Tibial nerve (tissue), 4 donors: ENCODE results near the gene NRBF2. TPM values are rescaled to one million over a fixed set of nuclear protein-coding genes. Genes with fewer than 3 reads are reported as not detected.

Experiments used
- DNase-seq, 2 donors: peaks; one replicate each; pipeline ENCODE4 v3.0.0-alpha.2; 2019; ENCODE audit warnings: low spot score in 2 of 2
- H3K27ac ChIP-seq, 4 donors: fragments of 200-600 bp; sonication (generic) in 3 of 4; one replicate each; pipeline ENCODE4 v1.5.1; 2017 to 2019; ENCODE audit warnings: mild to moderate bottlenecking in 1 of 4
- H3K27me3 ChIP-seq, 2 donors: fragments of 200-600 bp; sonication (generic) in 1 of 2; one replicate each; pipeline versions ENCODE4 v1.5.1 to v1.6.0; 2017 to 2019
- H3K36me3 ChIP-seq, 3 donors: fragments of 200-600 bp; sonication (generic); one replicate each; pipeline ENCODE4 v1.5.1; 2018 to 2019
- H3K4me1 ChIP-seq, 4 donors: fragments of 200-600 bp; sonication (generic) in 3 of 4; one replicate each; pipeline ENCODE4 v1.5.1; 2017 to 2019
- H3K4me3 ChIP-seq, 4 donors: fragments of 200-600 bp; sonication (generic) in 3 of 4; one replicate each; pipeline ENCODE4 v1.5.1; 2017 to 2019; ENCODE audit warnings: mild to moderate bottlenecking in 1 of 4, moderate library complexity in 1 of 4
- H3K9me3 ChIP-seq, 4 donors: fragments of 200-600 bp; sonication (generic) in 3 of 4; one replicate each; pipeline ENCODE4 v1.5.1; 2017 to 2019
- EP300 ChIP-seq, 2 donors: sonication (generic); formaldehyde crosslinking; IDR thresholded peaks; one replicate each; pipeline ENCODE4 v1.6.1; 2017; ENCODE audit warnings: antibody characterized with exemption in 2 of 2, mild to moderate bottlenecking in 1 of 2
- POLR2A ChIP-seq, 2 donors: fragments of 450-650 bp; IDR thresholded peaks; one replicate each; pipeline ENCODE4 v1.6.1; 2017; ENCODE audit warnings: antibody characterized with exemption in 2 of 2, mild to moderate bottlenecking in 2 of 2, moderate library complexity in 2 of 2
- WGBS, 2 donors: methylation state at CpG; one replicate each; pipeline ENCODE4 v1.1.5; 2018; 5-methylcytosine and 5-hydroxymethylcytosine counted together
- total RNA-seq, 4 donors: library from RNA; depleted of rRNA; stranded (reverse); fragments of >200 nt; gene quantifications; one replicate each; pipeline ENCODE4 v1.1.0, GENCODE V29; 2016
- TF ChIP-seq, protein P1 (sequence below), 5 experiments: fragments of 200-600 bp in 3 of 5; fragments of 450-650 bp in 2 of 5; sonication (generic) in 3 of 5; IDR thresholded peaks; one replicate each; pipeline ENCODE4 v1.5.1; 2016 to 2019; ENCODE audit warnings: antibody characterized with exemption in 5 of 5, mild to moderate bottlenecking in 3 of 5, moderate library complexity in 2 of 5

The NRBF2 gene
- total RNA-seq, 4 donors from 2014 or later = 9.6 to 12.7 (median 12.4) TPM

DNA sequence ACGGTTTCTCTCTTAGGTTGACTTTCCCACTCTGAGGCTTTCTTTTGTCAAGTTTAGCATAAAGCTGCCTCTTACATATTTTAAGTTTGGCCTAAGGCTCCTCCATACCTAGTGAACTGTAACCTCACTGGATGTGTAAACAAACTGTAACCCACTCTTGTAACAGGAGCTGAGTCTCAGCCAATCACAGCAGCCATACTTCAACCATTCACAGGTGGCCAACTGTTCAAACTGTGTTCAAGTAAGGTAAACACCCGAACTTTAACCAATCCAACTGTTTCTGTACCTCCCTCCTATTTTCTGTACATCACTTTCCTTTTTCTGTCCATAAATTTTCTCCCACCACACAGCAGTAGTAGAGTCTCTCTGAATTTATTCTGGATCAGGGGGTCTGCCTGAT is 7.7 kb upstream of the NRBF2 start:
- DNase-seq = no peak
- Histone ChIP-seq H3K27ac (no peak overlapping the region), H3K27me3 (no peaks in the 10 kb centered on the region), H3K9me3 (no peaks in the 10 kb centered on the region), H3K4me3 (no peak overlapping the region), H3K4me1 (no peaks in the 10 kb centered on the region), H3K36me3 (no peaks in the 10 kb centered on the region)
- WGBS, 2 donors = 81% methylated on average over 2 of the region's 2 CpGs
- TF ChIP-seq POLR2A (IDR thresholded peaks at IDR 0.05) = no peak
- no peak for TF ChIP-seq EP300 (IDR thresholded peaks at IDR 0.05)
- TF ChIP-seq, protein P1, sequence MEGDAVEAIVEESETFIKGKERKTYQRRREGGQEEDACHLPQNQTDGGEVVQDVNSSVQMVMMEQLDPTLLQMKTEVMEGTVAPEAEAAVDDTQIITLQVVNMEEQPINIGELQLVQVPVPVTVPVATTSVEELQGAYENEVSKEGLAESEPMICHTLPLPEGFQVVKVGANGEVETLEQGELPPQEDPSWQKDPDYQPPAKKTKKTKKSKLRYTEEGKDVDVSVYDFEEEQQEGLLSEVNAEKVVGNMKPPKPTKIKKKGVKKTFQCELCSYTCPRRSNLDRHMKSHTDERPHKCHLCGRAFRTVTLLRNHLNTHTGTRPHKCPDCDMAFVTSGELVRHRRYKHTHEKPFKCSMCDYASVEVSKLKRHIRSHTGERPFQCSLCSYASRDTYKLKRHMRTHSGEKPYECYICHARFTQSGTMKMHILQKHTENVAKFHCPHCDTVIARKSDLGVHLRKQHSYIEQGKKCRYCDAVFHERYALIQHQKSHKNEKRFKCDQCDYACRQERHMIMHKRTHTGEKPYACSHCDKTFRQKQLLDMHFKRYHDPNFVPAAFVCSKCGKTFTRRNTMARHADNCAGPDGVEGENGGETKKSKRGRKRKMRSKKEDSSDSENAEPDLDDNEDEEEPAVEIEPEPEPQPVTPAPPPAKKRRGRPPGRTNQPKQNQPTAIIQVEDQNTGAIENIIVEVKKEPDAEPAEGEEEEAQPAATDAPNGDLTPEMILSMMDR (IDR thresholded peaks at IDR 0.05) = no peak

DNA sequence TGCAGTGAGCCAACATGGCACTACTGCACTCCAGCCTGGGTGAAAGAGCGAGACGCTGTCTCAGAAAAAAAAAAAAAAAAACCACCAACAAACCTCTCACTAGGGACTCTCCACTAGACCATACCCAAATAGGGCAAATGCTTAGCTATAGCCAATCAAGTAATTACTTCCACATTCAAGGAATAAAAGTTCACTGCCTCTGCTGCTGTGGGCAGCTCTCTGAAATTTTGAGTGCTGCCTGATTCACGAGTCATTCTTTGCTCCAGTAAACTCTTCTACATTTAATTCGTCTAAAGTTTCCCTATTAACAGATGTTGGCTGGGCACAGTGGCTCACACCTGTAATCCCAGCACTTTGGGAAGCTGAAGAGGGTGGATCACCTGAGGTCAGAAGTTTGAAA is 4.7 kb upstream of the NRBF2 start:
- Histone ChIP-seq H3K36me3 (no peaks in the 10 kb centered on the region), H3K9me3 (no peaks in the 10 kb centered on the region), H3K27ac (no peak overlapping the region), H3K4me1 (no peaks in the 10 kb centered on the region), H3K27me3 (no peaks in the 10 kb centered on the region), H3K4me3 (no peak overlapping the region)
- WGBS, 2 donors = 66 to 67% methylated on average over 4 of the region's 4 CpGs
- TF ChIP-seq POLR2A (IDR thresholded peaks at IDR 0.05) (no peak), EP300 (IDR thresholded peaks at IDR 0.05) (no peak)
- TF ChIP-seq, protein P1 (IDR thresholded peaks at IDR 0.05) = no peak
- DNase-seq = no peak

DNA sequence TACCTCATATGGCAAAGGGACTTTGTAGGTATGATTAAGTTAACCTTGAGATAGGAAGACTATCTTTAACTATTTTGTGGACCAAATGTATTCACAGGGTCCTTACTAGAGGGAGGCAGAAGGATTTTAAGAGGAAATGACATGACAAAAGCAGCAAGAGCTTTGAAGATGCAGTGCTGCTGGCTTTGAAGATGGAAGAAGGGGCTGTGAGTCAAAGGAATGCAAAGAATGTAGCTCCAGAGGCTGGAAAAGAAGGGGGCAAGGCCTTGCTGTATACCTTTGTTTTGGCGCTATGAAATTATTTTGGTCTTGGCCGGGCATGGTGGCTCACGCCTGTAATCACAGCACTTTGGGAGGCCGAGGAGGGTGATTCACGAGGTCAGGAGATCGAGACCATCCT is 3.2 kb upstream of the NRBF2 start:
- Histone ChIP-seq H3K4me3 (no peak overlapping the region), H3K36me3 (no peaks in the 10 kb centered on the region), H3K4me1 (peaks cover 0 to 12% (median 9%) of the 10 kb centered on the region in 4 donors), H3K27me3 (no peaks in the 10 kb centered on the region), H3K9me3 (no peaks in the 10 kb centered on the region), H3K27ac (no peak overlapping the region)
- 67 to 71% methylated on average over 6 of the region's 6 CpGs for WGBS, 2 donors
- TF ChIP-seq, protein P1 (IDR thresholded peaks at IDR 0.05) = no peak
- DNase-seq = no peak

DNA sequence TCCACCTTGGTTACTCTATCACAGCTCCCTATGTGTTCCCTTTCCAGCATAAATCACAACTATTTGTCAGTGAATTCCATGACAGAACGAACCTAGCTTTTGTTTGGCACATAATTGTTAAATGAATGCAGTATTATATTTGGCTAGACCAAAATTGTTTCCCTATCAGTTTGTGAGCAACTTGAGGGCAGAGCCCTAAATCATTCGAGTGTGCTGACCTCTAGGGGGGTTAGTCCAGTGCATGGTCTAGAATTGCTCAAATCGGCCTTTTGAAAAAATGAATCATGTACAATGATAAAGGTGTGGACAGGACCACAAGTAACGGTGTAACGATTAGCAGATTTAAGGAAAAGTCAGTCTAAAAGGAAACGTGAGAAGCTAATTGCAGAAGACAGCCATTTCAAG is 475 bp upstream of the NRBF2 start:
- no peaks in the 10 kb centered on the region for H3K9me3 ChIP-seq
- TF ChIP-seq EP300 (IDR thresholded peaks at IDR 0.05) (no peak), POLR2A (IDR thresholded peaks at IDR 0.05) (no peak)
- TF ChIP-seq, protein P1 (IDR thresholded peaks at IDR 0.05) = no peak
- H3K4me3 ChIP-seq = peak overlapping the region; percentile 79 to 90 (median 85)
- H3K4me1 ChIP-seq = peaks cover 0 to 27% (median 16%) of the 10 kb centered on the region in 4 donors
- H3K27ac ChIP-seq = peak overlapping the region; percentile 81 to 95 (median 91)
- DNase-seq = no peak
- no peaks in the 10 kb centered on the region for H3K36me3 ChIP-seq
- 62 to 64% methylated on average over 6 of the region's 6 CpGs for WGBS, 2 donors
- no peaks in the 10 kb centered on the region for H3K27me3 ChIP-seq

DNA sequence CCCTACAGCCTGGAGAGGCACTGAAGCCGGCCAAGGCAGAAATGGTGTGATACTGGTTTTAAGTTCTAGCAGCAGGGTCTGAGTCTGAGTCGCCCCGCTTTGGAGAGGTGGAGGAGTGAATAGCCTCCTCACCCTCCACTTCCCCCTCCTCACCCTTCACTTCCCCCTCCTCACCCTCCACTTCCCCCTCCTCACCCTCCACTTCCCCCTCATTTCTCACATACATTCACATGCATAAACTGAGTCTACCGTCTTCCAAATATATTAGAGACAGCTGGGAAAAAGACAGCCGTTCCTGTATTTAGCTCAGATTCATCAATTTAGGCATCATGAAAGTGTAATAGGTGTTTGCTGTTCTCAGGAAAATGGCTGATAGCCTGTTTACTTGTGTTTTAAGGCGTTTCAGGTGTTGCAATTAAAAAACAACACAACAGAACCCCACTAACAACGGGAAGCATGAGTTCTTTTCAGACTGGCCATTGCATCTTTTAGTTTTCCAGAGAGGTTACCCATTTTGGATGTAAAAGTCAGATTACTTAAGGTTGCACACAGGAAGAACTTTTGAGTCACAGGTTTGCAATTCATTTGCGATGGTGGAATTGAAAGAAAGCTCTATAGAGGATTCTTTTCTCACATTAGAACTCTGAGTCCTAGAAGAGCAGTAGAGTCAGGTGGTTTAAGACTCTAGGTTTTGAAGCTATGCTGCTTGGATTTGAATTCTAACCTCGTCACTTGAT is 861 bp downstream of the NRBF2 start:
- TF ChIP-seq, protein P1 (IDR thresholded peaks at IDR 0.05) = no peak
- TF ChIP-seq EP300 (IDR thresholded peaks at IDR 0.05) (no peak), POLR2A (IDR thresholded peaks at IDR 0.05) (no peak)
- H3K36me3 ChIP-seq = no peaks in the 10 kb centered on the region
- WGBS, 2 donors = 14 to 18% methylated on average over 9 of the region's 9 CpGs
- DNase-seq = no peak
- H3K27ac ChIP-seq = peak overlapping the region; percentile 81 to 95 (median 91)
- peak overlapping the region; percentile 79 to 90 (median 85) for H3K4me3 ChIP-seq
- no peaks in the 10 kb centered on the region for H3K27me3 ChIP-seq
- H3K4me1 ChIP-seq = peaks cover 0 to 27% (median 16%) of the 10 kb centered on the region in 4 donors
- H3K9me3 ChIP-seq = no peaks in the 10 kb centered on the region
